ENCODE measurements around the gene MRPL10. TPM values are rescaled to one million over a fixed set of nuclear protein-coding genes. Genes with fewer than 3 reads are reported as not detected.

The MRPL10 gene
- total RNA-seq, 1 experiment from 2014 or later, result 112 TPM

DNA sequence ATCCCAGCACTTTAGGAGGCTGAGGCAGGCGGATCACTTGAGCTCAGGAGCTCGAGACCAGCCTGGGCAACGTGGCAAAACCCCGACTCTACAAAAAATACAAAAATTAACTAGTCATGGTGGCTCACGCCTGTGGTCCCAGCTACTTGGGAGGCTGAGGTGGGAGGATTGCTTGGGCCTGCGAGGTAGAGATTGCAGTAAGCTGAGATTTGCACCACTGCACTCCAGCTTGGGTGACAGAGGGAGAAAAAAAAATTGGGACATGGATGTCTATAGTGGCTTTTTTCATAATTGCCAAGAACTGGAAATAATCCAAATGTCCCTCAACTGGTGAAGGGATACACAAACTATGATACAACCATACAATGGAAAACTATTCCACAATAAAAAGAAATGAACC, 38.4 kb downstream of the MRPL10 start:
- Histone ChIP-seq H3K36me3 (ENCODE audit: control insufficient read depth in 1 of 2, insufficient read depth in 2 of 2, low read length in 2 of 2) (no peaks in the 10 kb centered on the region), H3K27ac (ENCODE audit: low read depth, low read length) (no peak overlapping the region), H3K4me2 (ENCODE audit: low read length) (no peak overlapping the region), H4K20me1 (ENCODE audit: insufficient read depth) (no peaks in the 10 kb centered on the region), H3K79me2 (ENCODE audit: insufficient read depth, low read length) (no peaks in the 10 kb centered on the region), H3K4me1 (ENCODE audit: control insufficient read depth in 1 of 2, insufficient read depth in 2 of 2, low read length in 2 of 2) (peaks cover 0 to 4% of the 10 kb centered on the region in 2 experiments; a peak in 1 of 4 replicates), H3K9me2 (ENCODE audit: insufficient read depth) (no peaks in the 10 kb centered on the region), H3K27me3 (ENCODE audit: insufficient read depth, low read length) (peaks cover 63% of the 10 kb centered on the region), H3K4me3 (replicated peaks in 1 of 2; ENCODE audit: low read depth in 1 of 2, low read length in 2 of 2) (no peak overlapping the region), H3K9ac (ENCODE audit: low read length) (no peak overlapping the region), H3K9me3 (ENCODE audit: control insufficient read depth in 1 of 2, insufficient read depth in 1 of 2, low read depth in 1 of 2, low read length in 2 of 2) (no peaks in the 10 kb centered on the region), H2AFZ (ENCODE audit: low read depth, low read length, poor library complexity, severe bottlenecking) (no peak overlapping the region)
- RAD21 ChIA-PET (ENCODE audit: low non-redundant PET in 1 of 2, low total read pairs in 2 of 2, uncharacterized antibody in 2 of 2, unreplicated experiment in 2 of 2), result no interaction called here
- no peak for DNase-seq (ENCODE audit: low read depth, low spot score)
- no peak for TF ChIP-seq EZH2phosphoT487 (IDR thresholded peaks at IDR 0.05; ENCODE audit: borderline replicate concordance)
- no peak for TF ChIP-seq CBX3 (IDR thresholded peaks at IDR 0.05; ENCODE audit: low read depth)
- TF ChIP-seq EGR1 (IDR thresholded peaks at IDR 0.05; ENCODE audit: low read depth), result no peak
- TF ChIP-seq, protein P1, sequence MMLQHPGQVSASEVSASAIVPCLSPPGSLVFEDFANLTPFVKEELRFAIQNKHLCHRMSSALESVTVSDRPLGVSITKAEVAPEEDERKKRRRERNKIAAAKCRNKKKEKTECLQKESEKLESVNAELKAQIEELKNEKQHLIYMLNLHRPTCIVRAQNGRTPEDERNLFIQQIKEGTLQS (IDR thresholded peaks at IDR 0.05), result no peak
- TF ChIP-seq ZFX (IDR thresholded peaks at IDR 0.05), result no peak
- TF ChIP-seq POLR2A (IDR thresholded peaks at IDR 0.05; ENCODE audit: borderline replicate concordance, extremely low read depth, insufficient read depth, insufficient read length), result no peak
- no peak for TF ChIP-seq TCF7L2 (IDR thresholded peaks at IDR 0.05; ENCODE audit: borderline replicate concordance, extremely low read depth, insufficient read depth, insufficient read length)
- TF ChIP-seq SRF (IDR thresholded peaks at IDR 0.05; ENCODE audit: low read depth), result no peak
- no peak for TF ChIP-seq JUND (IDR thresholded peaks at IDR 0.05)
- TF ChIP-seq ELF1 (IDR thresholded peaks at IDR 0.05; ENCODE audit: borderline replicate concordance, low read depth), result no peak
- no peak for TF ChIP-seq CEBPB (IDR thresholded peaks at IDR 0.05; ENCODE audit: low read depth)
- no peak for TF ChIP-seq EZH2 (IDR thresholded peaks at IDR 0.05)
- TF ChIP-seq, protein P2, sequence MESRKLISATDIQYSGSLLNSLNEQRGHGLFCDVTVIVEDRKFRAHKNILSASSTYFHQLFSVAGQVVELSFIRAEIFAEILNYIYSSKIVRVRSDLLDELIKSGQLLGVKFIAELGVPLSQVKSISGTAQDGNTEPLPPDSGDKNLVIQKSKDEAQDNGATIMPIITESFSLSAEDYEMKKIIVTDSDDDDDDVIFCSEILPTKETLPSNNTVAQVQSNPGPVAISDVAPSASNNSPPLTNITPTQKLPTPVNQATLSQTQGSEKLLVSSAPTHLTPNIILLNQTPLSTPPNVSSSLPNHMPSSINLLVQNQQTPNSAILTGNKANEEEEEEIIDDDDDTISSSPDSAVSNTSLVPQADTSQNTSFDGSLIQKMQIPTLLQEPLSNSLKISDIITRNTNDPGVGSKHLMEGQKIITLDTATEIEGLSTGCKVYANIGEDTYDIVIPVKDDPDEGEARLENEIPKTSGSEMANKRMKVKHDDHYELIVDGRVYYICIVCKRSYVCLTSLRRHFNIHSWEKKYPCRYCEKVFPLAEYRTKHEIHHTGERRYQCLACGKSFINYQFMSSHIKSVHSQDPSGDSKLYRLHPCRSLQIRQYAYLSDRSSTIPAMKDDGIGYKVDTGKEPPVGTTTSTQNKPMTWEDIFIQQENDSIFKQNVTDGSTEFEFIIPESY (IDR thresholded peaks at IDR 0.05; ENCODE audit: extremely low read depth, insufficient replicate concordance, low read length), result no peak
- TF ChIP-seq YY1 (IDR thresholded peaks at IDR 0.05; ENCODE audit: extremely low read depth, insufficient replicate concordance, low read depth, low read length), result no peak
- TF ChIP-seq SP1 (IDR thresholded peaks at IDR 0.05; ENCODE audit: low read depth), result no peak
- TF ChIP-seq FOSL1 (IDR thresholded peaks at IDR 0.05; ENCODE audit: low read depth), result no peak
- intact Hi-C loops (cut with micrococcal nuclease), result loop anchor here (5.0 kb wide), 1 partner anchor 41 kb away; no protein-coding TSS in a partner anchor
- ATAC-seq, result no peak
- BruUV-seq (replicated peaks), result no TSS peak
- CTCF ChIA-PET, result no interaction called here
- POLR2A ChIA-PET, result no interaction called here

Measured in HCT116 (cell line).